RWPE2 (cell line): ENCODE measurements around the gene SORCS2.
A peak's percentile ranks its signal among the peaks of the same experiment; 100 is the strongest.

Source experiments
- ATAC-seq: fragments of 200-7000 bp; cut with Tn5 transposase; 3 replicates; pipeline ENCODE4 v1.9.1; 2021; ENCODE audit warnings: low read depth
- DNase-seq: peaks from one replicate; pipeline ENCODE4 v3.0.0-alpha.2; 2020; ENCODE audit warnings: low spot score
- H3K27ac ChIP-seq: fragments of 450-650 bp; 2 replicates; pipeline ENCODE4 v1.5.1; 2017; ENCODE audit warnings: mild to moderate bottlenecking; ENCODE audit not compliant: poor library complexity, severe bottlenecking
- H3K27me3 ChIP-seq: fragments of 250-450 bp; sonication (Bioruptor Pico); 2 replicates; pipeline ENCODE4 v1.5.1; 2021; ENCODE audit warnings: mild to moderate bottlenecking, moderate library complexity; ENCODE audit not compliant: insufficient read depth, poor library complexity, severe bottlenecking
- H3K36me3 ChIP-seq: fragments of 250-450 bp; sonication (Bioruptor Pico); 2 replicates; pipeline ENCODE4 v1.5.1; 2020; ENCODE audit warnings: low read depth, mild to moderate bottlenecking, moderate library complexity
- H3K4me1 ChIP-seq: fragments of 250-450 bp; sonication (Bioruptor Pico); 2 replicates; pipeline ENCODE4 v1.5.1; 2021; ENCODE audit warnings: mild to moderate bottlenecking, moderate library complexity; ENCODE audit not compliant: insufficient read depth, poor library complexity, severe bottlenecking
- H3K4me3 ChIP-seq: fragments of 250-450 bp; sonication (Bioruptor Pico); 2 replicates; pipeline ENCODE4 v1.5.1; 2021; ENCODE audit warnings: mild to moderate bottlenecking, moderate library complexity; ENCODE audit not compliant: severe bottlenecking
- H3K9me3 ChIP-seq: fragments of 250-450 bp; sonication (Bioruptor Pico); 2 replicates; pipeline ENCODE4 v1.5.1; 2021; ENCODE audit warnings: mild to moderate bottlenecking, moderate library complexity; ENCODE audit not compliant: severe bottlenecking
- TF ChIP-seq, protein P1 (sequence below): fragments of 450-650 bp; IDR thresholded peaks from one replicate; pipeline ENCODE4 v1.5.1; 2017; ENCODE audit warnings: mild to moderate bottlenecking, moderate library complexity; ENCODE audit not compliant: poor library complexity, severe bottlenecking

The SORCS2 gene

DNA sequence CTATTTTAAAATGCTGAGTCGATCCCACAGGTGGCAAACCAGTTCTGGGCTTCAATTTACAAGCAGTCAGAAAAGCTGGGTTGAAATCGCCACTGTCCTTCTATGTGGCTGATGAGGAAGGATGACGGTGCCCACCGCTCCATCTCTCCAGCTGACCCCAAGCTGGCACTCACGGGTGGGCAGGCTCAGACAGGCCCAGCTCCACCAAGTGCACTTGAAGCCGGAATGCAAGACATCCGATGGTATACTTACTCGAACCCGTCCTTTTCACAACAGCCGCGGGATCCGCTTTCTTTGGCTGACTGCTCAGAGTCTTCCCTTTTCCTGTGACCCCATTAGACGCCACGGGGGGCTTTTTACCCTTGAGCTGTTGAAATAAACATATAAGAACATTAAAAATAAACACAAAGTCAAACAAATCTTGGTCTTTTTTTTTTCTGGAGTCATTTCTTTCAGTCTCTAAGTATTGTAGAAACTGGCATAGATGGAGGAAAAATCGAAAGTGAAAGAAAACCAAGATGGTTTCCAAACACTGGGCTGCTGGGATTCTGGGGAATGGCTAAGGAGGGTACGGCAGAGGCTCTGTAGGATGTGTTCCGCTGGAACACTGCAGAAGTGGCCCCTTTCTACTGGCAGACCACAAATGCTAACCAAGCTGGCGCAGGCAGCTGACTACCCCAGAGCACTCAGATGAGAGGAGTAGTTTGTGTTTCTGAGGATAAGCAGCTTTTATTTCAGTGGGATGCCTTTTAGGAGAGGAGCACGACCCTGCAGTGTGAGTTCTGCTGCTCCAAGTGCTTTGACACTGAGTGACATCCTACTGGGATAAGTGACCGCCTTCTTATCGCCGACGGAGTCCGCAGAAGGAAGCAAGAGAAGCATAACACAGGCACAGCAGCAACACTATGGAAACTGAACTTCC, 586.4 kb downstream of the SORCS2 start:
- ATAC-seq, result no peak
- TF ChIP-seq, protein P1, sequence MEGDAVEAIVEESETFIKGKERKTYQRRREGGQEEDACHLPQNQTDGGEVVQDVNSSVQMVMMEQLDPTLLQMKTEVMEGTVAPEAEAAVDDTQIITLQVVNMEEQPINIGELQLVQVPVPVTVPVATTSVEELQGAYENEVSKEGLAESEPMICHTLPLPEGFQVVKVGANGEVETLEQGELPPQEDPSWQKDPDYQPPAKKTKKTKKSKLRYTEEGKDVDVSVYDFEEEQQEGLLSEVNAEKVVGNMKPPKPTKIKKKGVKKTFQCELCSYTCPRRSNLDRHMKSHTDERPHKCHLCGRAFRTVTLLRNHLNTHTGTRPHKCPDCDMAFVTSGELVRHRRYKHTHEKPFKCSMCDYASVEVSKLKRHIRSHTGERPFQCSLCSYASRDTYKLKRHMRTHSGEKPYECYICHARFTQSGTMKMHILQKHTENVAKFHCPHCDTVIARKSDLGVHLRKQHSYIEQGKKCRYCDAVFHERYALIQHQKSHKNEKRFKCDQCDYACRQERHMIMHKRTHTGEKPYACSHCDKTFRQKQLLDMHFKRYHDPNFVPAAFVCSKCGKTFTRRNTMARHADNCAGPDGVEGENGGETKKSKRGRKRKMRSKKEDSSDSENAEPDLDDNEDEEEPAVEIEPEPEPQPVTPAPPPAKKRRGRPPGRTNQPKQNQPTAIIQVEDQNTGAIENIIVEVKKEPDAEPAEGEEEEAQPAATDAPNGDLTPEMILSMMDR, result no peak
- peaks cover 92% of the 10 kb centered on the region for H3K36me3 ChIP-seq
- no peaks in the 10 kb centered on the region for H3K4me1 ChIP-seq
- no peaks in the 10 kb centered on the region for H3K27me3 ChIP-seq
- H3K4me3 ChIP-seq, result no peak overlapping the region
- peak; percentile 43 for DNase-seq
- H3K9me3 ChIP-seq, result no peaks in the 10 kb centered on the region
- no peak overlapping the region for H3K27ac ChIP-seq

DNA sequence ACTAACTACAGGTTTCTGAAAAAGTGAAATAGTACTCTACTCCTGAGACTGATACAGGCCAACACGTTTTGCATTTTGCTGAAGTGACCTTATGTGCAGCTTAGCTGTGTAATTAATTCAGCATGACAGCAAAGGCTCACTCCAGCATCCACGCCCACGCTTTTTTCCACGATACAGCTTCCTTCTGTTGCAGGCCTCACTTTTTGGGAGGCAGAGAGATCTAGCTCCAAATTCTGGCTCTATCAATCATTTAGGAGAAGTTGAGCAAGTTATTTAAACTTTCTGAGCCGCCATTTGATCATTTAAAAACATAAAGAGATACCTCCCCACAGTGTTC, 587.1 kb downstream of the SORCS2 start:
- H3K9me3 ChIP-seq, result no peaks in the 10 kb centered on the region
- H3K4me1 ChIP-seq, result no peaks in the 10 kb centered on the region
- no peak overlapping the region for H3K27ac ChIP-seq
- ATAC-seq (no peak), DNase-seq (peak; percentile 7)
- H3K36me3 ChIP-seq, result peaks cover 86% of the 10 kb centered on the region
- TF ChIP-seq, protein P1, result no peak
- no peaks in the 10 kb centered on the region for H3K27me3 ChIP-seq
- no peak overlapping the region for H3K4me3 ChIP-seq

DNA sequence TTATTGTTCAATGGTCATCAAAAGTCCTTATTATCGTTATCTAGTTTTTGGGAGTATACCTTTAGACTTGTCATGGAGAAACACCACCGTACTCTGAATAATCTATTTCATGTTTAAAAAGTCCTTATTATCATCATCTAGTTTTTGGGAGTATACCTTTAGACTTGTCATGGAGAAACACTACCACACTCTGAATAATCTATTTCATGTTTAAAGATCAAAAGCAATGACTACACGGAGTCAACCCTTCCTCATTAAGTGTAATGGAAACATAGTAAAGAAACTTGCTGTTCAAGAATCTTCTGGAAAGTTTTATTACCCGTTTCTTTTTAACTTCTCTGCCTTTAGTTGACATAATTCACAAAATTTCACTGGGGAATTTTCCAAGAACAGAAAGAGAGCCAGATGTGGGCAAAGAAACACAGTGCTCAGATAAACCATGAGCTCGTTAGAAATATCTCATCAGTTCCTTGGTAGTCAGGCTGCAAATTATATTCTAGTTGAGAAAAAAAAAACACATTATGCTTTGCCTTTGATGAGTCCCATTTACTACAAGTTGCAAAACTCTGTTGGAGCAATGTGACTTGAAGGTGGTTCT, 588.5 kb downstream of the SORCS2 start:
- ATAC-seq, result no peak
- Histone ChIP-seq H3K36me3 (peaks cover 86% of the 10 kb centered on the region), H3K4me1 (no peaks in the 10 kb centered on the region), H3K9me3 (no peaks in the 10 kb centered on the region), H3K4me3 (no peak overlapping the region), H3K27ac (no peak overlapping the region), H3K27me3 (no peaks in the 10 kb centered on the region)
- TF ChIP-seq, protein P1, result no peak
- no peak for DNase-seq

GRCh38 chr4:7781366-7781765, 589.0 kb downstream of the SORCS2 start:
- peak; percentile 20 for DNase-seq
- no peaks in the 10 kb centered on the region for H3K9me3 ChIP-seq
- no peak overlapping the region for H3K27ac ChIP-seq
- no peaks in the 10 kb centered on the region for H3K27me3 ChIP-seq
- H3K4me1 ChIP-seq, result no peaks in the 10 kb centered on the region
- H3K36me3 ChIP-seq, result peaks cover 83% of the 10 kb centered on the region
- TF ChIP-seq, protein P1, result no peak
- H3K4me3 ChIP-seq, result no peak overlapping the region
- no peak for ATAC-seq

DNA sequence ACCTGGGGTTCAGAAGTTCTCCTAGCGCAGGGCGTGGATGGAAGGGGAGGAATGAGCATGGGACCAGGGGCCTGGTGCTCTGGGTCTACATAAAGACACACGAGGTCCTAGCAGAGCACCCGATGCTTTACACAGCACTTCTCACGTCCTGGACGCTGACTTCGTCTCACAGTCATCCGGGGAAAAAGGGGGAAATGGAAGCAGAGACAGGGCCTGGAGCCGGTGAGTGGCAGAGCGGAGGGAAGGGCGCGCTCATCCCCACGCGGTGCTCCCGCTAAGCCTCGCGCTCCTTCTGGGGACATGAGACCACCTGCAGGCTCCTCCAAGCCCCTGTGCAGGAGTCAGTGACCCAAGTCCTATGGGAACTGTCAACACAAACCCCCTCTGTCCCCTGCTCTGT, 589.7 kb downstream of the SORCS2 start:
- DNase-seq (peak; percentile 42), ATAC-seq (no peak)
- Histone ChIP-seq H3K9me3 (no peaks in the 10 kb centered on the region), H3K27ac (no peak overlapping the region), H3K27me3 (no peaks in the 10 kb centered on the region), H3K36me3 (peaks cover 82% of the 10 kb centered on the region), H3K4me1 (no peaks in the 10 kb centered on the region), H3K4me3 (no peak overlapping the region)
- TF ChIP-seq, protein P1, result no peak
